HG02938 (cell line): ENCODE results near the gene CYTH1.

Experiments
- ATAC-seq: cut with Tn5 transposase; IDR thresholded peaks from one replicate; pipeline ENCODE4 v1.9.1; 2021; ENCODE audit warnings: mild to moderate bottlenecking, moderate library complexity; ENCODE audit not compliant: unreplicated experiment

CYTH1 gene

DNA sequence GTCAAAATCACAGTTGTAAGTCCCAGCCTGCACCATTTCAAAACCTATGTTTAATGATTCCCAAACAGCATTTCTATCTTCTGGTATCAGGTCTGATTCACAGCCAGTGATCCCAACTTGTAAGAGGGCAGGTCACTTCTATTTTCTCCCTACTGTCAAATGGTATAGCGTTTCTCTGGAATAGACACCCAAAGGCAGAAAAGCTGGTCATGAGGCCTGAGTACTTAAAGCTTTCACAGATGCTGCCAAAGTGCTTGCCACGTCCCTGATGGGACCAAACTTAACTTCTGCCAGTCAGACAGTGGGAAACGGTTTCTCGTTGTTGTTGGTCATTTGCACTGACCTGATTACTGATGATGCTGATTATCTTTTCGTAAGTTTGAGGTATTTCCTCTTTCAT lies 43.4 kb downstream of the CYTH1 start:
- no peak for ATAC-seq

DNA sequence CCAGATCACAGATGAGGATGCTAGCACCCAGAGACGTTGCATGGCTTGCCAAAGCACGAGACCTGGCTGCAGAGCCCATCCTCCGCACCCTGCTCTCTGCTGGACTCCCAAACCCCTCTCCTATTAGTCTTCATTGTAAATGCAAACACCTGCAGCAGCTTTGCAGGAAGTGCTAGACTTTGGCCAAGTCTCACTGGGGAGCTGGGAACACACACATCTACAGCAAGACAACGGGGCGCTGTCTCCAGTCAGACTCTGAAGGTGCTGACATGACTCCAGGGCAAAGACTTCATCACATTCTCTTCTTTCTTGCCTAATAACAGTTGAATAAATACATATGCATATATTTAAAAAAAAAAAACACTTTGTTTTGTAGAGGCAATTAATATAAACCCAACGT lies 43.8 kb downstream of the CYTH1 start:
- no peak for ATAC-seq

- ATAC-seq, result no peak
Observed at GRCh38 chr17:78737332-78737731, 44.7 kb downstream of the CYTH1 start.

- peak; percentile 39 for ATAC-seq
Observed at GRCh38 chr17:78736526-78737079, 45.5 kb downstream of the CYTH1 start.

DNA sequence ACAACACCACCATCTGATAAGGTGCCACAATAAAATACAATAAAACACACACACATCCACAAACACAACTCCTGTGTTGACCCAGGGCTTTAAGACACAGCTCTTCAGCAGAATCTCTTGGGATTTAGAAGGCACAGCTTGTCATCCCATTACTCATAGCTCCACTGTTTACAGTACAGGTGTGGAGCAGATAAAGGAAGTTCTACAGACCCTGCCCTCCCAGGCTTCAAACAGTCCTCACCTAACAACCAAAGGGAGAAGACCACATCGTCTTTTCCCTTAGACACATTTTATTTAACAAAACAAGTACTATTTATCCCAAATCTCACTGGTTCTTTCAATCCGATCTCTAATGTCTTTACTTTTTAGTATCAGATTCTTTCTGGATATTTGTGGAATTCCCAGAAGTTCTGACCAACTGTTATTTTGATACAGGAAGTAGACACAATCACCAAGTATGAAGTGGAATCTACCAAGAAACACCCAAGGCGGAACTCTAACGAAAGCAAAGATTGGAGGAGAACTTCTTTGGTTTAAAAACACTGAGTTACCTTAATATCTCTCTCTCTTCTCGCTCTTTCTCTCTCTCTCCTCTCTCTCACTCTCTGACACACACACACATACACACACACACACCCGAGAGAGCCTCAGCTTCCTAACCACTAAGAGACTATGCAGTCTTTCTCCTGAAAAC lies 46.1 kb downstream of the CYTH1 start:
- ATAC-seq, result no peak

GRCh38 chr17:78734793-78735641 lies 47.1 kb downstream of the CYTH1 start:
- ATAC-seq, result no peak

- no peak for ATAC-seq
Observed at GRCh38 chr17:78732354-78732753, 49.7 kb downstream of the CYTH1 start.

GRCh38 chr17:78731904-78732303 lies 50.2 kb downstream of the CYTH1 start:
- ATAC-seq, result no peak

DNA sequence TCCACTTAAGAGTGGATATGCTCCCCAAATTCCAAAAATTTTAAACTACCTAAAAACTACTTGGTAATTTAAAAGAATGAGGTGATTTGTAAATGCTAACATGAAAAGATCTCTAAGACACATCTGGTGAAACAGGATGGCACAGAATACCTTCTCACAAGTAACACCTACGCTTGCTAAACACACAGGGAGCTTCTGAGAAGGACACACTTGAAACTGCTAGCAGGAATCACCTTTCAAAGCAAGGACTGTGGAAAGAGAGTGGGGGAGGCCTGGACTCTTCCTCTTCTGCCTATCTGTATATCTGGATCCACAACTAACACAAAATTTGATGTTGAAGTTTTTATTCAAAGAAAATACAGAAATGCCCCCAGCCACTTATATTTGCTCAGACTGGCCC lies 52.4 kb downstream of the CYTH1 start:
- no peak for ATAC-seq

- no peak for ATAC-seq
Observed at GRCh38 chr17:78728495-78728894, 53.6 kb downstream of the CYTH1 start.

- ATAC-seq, result no peak
Observed at GRCh38 chr17:78727476-78728229, 54.4 kb downstream of the CYTH1 start.

DNA sequence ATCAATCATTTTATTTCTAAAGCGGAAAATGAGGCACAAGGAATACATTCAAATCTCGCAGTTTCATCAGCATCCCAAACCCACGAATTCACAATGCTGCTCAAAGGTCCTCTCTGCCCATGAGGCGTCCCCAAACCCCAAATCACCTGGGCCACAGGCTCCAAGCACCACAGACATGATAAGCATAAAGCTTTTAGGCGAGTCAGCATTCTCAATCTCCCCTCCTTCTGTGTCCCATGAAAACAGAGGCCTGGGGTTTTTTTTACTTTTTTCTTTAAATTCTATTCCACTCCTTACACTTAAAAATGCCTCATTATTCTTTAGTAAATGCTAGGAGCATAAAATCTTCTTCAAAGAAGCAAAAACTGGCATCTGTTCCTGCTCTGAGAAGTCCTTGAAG lies 55.0 kb downstream of the CYTH1 start:
- no peak for ATAC-seq

GRCh38 chr17:78726513-78726912 lies 55.6 kb downstream of the CYTH1 start:
- ATAC-seq, result no peak

GRCh38 chr17:78725448-78726021 lies 56.5 kb downstream of the CYTH1 start:
- no peak for ATAC-seq

- no peak for ATAC-seq
Observed at GRCh38 chr17:78724999-78725398, 57.1 kb downstream of the CYTH1 start.

- ATAC-seq, result no peak
Observed at GRCh38 chr17:78724544-78724943, 57.5 kb downstream of the CYTH1 start.

GRCh38 chr17:78723957-78724356 lies 58.1 kb downstream of the CYTH1 start:
- ATAC-seq, result no peak

DNA sequence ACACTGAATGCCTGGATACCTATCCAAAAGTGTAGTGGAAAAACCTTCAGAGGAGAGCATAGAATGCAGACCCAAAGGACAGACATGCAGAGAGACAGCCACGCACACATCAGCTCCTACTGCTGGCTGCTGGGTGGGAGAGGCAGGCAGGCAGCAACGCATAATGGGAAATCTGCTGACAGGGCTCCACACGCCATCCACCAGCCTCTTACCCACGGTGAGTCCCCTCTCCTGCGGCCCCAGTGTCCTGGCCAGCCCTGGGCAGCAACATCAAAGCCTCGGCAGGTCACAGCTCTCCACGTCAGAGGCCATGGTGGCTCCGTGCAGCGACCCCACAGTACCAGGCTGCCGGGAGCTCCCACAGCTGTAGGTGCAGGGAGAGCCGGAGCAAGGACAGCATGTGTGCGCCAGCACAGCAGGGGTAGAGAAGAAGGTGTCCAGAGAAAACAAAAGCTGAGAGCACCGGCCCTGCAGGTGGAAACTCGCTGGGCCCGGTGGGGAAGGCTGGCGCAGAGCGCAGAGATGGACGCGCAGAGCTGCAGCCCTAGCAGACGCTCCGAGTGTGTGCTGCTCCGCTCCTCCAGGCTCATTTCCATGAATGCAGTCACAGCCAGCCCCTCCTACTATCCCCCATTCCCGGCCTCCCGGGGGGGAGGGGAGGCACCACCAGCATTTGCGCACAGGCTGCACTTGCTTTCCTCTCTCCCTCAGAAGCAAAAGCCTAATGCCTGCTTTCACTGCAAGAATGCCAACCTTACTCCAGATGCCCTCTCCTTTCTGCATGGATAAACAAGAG lies 58.9 kb downstream of the CYTH1 start:
- ATAC-seq, result no peak

GRCh38 chr17:78722246-78722761 lies 59.8 kb downstream of the CYTH1 start:
- ATAC-seq, result no peak
